ENCODE measurements around the gene LSAMP. TPM values are rescaled to one million over a fixed set of nuclear protein-coding genes. Genes with fewer than 3 reads are reported as not detected.

The LSAMP gene
- total and polyA plus RNA-seq, 9 of the 15 experiments (the other 6 are each of a cell fraction or from before 2014, with no cell fraction given): 0.09 to 0.11 TPM; not detected in 7

DNA sequence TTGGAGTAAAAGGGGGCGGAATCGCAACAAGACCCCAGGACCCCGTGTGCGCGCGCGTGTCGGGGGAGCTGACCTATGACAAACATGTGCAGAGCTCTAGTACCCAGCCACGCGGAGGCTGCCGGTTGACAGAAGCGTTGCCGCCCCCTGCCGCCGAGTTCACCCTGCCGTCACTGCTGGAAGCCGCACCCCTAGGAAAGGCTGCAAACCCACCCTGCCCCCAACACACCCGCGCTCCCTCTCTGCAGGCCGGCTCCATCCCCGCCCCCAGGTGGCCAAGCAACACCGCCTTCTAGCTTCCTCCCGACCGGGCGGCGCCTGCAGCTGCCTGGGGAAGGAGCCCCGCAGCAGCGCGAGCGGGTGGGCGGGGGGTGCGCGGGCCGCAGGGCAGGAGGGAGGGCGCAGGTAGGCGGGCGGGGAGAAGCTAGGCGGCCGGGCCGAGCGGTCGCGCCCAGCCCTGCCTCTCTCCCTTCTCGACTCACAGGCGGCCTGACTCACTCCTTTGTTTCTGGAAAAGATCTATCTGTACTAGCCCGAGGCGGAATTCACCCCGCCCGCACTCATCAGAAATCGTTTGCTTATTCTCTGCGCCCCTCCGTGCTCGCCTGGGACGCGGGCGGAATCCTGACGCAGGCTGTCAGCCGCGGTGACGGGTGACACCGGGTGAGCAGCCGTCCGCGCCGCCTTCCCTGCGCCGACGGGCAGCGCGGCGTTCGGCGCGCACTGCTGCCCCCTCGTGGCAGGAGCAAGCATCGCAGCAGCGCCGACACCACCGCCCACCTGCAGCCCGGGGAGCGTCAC lies 661.1 kb downstream of the LSAMP start (continued):
- TF ChIP-seq, protein P1, sequence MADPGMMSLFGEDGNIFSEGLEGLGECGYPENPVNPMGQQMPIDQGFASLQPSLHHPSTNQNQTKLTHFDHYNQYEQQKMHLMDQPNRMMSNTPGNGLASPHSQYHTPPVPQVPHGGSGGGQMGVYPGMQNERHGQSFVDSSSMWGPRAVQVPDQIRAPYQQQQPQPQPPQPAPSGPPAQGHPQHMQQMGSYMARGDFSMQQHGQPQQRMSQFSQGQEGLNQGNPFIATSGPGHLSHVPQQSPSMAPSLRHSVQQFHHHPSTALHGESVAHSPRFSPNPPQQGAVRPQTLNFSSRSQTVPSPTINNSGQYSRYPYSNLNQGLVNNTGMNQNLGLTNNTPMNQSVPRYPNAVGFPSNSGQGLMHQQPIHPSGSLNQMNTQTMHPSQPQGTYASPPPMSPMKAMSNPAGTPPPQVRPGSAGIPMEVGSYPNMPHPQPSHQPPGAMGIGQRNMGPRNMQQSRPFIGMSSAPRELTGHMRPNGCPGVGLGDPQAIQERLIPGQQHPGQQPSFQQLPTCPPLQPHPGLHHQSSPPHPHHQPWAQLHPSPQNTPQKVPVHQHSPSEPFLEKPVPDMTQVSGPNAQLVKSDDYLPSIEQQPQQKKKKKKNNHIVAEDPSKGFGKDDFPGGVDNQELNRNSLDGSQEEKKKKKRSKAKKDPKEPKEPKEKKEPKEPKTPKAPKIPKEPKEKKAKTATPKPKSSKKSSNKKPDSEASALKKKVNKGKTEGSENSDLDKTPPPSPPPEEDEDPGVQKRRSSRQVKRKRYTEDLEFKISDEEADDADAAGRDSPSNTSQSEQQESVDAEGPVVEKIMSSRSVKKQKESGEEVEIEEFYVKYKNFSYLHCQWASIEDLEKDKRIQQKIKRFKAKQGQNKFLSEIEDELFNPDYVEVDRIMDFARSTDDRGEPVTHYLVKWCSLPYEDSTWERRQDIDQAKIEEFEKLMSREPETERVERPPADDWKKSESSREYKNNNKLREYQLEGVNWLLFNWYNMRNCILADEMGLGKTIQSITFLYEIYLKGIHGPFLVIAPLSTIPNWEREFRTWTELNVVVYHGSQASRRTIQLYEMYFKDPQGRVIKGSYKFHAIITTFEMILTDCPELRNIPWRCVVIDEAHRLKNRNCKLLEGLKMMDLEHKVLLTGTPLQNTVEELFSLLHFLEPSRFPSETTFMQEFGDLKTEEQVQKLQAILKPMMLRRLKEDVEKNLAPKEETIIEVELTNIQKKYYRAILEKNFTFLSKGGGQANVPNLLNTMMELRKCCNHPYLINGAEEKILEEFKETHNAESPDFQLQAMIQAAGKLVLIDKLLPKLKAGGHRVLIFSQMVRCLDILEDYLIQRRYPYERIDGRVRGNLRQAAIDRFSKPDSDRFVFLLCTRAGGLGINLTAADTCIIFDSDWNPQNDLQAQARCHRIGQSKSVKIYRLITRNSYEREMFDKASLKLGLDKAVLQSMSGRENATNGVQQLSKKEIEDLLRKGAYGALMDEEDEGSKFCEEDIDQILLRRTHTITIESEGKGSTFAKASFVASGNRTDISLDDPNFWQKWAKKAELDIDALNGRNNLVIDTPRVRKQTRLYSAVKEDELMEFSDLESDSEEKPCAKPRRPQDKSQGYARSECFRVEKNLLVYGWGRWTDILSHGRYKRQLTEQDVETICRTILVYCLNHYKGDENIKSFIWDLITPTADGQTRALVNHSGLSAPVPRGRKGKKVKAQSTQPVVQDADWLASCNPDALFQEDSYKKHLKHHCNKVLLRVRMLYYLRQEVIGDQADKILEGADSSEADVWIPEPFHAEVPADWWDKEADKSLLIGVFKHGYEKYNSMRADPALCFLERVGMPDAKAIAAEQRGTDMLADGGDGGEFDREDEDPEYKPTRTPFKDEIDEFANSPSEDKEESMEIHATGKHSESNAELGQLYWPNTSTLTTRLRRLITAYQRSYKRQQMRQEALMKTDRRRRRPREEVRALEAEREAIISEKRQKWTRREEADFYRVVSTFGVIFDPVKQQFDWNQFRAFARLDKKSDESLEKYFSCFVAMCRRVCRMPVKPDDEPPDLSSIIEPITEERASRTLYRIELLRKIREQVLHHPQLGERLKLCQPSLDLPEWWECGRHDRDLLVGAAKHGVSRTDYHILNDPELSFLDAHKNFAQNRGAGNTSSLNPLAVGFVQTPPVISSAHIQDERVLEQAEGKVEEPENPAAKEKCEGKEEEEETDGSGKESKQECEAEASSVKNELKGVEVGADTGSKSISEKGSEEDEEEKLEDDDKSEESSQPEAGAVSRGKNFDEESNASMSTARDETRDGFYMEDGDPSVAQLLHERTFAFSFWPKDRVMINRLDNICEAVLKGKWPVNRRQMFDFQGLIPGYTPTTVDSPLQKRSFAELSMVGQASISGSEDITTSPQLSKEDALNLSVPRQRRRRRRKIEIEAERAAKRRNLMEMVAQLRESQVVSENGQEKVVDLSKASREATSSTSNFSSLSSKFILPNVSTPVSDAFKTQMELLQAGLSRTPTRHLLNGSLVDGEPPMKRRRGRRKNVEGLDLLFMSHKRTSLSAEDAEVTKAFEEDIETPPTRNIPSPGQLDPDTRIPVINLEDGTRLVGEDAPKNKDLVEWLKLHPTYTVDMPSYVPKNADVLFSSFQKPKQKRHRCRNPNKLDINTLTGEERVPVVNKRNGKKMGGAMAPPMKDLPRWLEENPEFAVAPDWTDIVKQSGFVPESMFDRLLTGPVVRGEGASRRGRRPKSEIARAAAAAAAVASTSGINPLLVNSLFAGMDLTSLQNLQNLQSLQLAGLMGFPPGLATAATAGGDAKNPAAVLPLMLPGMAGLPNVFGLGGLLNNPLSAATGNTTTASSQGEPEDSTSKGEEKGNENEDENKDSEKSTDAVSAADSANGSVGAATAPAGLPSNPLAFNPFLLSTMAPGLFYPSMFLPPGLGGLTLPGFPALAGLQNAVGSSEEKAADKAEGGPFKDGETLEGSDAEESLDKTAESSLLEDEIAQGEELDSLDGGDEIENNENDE (IDR thresholded peaks at IDR 0.05; ENCODE audit: low read depth, low read length): no peak
- TF ChIP-seq, protein P2, sequence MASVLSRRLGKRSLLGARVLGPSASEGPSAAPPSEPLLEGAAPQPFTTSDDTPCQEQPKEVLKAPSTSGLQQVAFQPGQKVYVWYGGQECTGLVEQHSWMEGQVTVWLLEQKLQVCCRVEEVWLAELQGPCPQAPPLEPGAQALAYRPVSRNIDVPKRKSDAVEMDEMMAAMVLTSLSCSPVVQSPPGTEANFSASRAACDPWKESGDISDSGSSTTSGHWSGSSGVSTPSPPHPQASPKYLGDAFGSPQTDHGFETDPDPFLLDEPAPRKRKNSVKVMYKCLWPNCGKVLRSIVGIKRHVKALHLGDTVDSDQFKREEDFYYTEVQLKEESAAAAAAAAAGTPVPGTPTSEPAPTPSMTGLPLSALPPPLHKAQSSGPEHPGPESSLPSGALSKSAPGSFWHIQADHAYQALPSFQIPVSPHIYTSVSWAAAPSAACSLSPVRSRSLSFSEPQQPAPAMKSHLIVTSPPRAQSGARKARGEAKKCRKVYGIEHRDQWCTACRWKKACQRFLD (CRISPR knock-in tag; IDR thresholded peaks at IDR 0.05): peak; percentile 62
- TF ChIP-seq, protein P3, sequence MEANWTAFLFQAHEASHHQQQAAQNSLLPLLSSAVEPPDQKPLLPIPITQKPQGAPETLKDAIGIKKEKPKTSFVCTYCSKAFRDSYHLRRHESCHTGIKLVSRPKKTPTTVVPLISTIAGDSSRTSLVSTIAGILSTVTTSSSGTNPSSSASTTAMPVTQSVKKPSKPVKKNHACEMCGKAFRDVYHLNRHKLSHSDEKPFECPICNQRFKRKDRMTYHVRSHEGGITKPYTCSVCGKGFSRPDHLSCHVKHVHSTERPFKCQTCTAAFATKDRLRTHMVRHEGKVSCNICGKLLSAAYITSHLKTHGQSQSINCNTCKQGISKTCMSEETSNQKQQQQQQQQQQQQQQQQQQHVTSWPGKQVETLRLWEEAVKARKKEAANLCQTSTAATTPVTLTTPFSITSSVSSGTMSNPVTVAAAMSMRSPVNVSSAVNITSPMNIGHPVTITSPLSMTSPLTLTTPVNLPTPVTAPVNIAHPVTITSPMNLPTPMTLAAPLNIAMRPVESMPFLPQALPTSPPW (CRISPR knock-in tag; IDR thresholded peaks at IDR 0.05): peak; percentile 83
- TF ChIP-seq, protein P4, sequence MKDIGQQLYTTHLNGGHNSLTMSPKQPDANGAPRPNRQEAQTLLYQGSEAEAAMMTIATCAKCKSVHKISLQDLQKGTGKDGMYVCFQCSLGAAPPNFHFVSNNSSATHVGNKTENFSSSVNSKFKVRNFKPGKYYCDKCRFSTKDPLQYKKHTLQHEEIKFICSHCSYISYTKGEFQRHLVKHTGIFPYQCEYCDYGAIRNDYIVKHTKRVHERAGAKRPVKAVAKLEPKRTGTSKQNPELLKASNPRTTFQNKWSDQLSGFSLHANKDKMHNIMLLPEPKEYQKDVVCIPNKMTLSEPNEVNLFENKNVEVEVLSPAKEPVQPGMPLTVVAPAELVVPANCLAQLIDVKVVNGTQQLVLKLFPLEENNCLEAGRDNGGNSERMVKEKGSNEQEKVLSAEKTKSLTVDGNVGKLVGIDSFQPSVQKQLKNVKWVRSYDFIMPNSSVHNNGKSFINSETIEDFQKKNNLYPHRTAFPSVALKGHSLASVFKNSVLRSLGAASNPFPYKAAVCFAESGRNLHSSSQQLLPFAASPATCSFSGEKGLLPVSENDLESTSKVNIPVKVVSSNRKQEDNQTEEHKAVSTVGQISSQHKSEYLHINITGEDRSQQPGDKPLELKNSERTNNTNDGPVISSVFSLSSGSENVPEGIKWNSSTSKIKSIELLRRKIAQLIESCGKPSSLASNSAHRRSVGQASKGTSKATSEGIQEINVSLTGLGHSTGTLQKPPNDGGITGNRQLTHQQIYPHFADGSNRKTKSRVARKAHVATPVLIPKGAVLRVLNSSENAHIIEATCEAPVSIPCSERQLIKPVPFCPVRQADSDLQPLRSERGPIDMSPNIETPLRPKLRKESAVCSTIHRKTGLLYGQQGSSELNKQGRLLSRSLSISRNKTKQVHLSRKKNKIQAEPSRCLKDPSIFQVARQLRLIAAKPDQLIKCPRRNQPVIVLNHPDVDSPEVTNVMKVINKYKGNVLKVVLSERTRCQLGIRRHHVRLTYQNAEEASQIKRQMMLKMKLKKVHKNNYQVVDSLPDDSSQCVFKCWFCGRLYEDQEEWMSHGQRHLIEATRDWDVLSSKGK (CRISPR knock-in tag; IDR thresholded peaks at IDR 0.05): no peak
